Measurements from ENCODE around the gene FSCB.
"Not testable (repeated sequence)": the region's sequence is repeated elsewhere in the genome, so short reads cannot be mapped to it uniquely, and the experiment has no call there.

FSCB gene, protein sequence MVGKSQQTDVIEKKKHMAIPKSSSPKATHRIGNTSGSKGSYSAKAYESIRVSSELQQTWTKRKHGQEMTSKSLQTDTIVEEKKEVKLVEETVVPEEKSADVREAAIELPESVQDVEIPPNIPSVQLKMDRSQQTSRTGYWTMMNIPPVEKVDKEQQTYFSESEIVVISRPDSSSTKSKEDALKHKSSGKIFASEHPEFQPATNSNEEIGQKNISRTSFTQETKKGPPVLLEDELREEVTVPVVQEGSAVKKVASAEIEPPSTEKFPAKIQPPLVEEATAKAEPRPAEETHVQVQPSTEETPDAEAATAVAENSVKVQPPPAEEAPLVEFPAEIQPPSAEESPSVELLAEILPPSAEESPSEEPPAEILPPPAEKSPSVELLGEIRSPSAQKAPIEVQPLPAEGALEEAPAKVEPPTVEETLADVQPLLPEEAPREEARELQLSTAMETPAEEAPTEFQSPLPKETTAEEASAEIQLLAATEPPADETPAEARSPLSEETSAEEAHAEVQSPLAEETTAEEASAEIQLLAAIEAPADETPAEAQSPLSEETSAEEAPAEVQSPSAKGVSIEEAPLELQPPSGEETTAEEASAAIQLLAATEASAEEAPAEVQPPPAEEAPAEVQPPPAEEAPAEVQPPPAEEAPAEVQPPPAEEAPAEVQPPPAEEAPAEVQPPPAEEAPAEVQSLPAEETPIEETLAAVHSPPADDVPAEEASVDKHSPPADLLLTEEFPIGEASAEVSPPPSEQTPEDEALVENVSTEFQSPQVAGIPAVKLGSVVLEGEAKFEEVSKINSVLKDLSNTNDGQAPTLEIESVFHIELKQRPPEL

DNA sequence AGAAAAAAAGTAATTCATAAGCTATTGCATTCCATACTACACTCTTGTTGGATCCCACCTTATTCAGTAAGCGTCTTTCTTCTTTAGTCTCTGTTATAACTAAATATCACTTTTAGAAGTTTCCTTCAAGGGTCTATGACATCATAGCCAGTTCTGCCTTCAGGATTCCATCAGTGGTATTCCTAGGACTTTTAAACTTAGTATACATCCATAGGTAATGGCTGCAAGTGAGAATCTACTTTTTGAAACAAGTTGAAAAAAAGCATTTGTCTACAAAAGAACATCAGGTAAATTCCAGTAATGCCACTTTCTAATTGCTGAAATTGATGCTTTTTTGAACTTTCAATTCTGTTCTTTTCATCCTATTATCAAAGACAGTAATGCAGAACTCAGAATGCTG lies at the start of gene FSCB:
TSS of gene FSCB (minus strand) at position 101 of the 400 bp plus-strand sequence. CDS start 296 bp downstream, outside the sequence.
- H3K9ac ChIP-seq (ENCODE audit: low read depth, low read length) = no peak within 1 kb of the TSS
- H3K9me3 ChIP-seq (ENCODE audit: control insufficient read depth, insufficient read depth, low read length) = no peaks in the 10 kb centered on the region; the same call in 1 of the 2 replicates
- H3K36me3 ChIP-seq (ENCODE audit: insufficient read depth, low read length) = no peaks in the 10 kb centered on the region
- H3K4me1 ChIP-seq (ENCODE audit: insufficient read depth, low read length) = no peaks in the 10 kb centered on the region

GRCh38 chr14:44531658-44532057 lies 24.6 kb upstream of the FSCB start:
- Histone ChIP-seq H3K36me3 (ENCODE audit: insufficient read depth, low read length) (no peaks in the 10 kb centered on the region), H3K4me1 (ENCODE audit: insufficient read depth, low read length) (no peaks in the 10 kb centered on the region), H3K9ac (ENCODE audit: low read depth, low read length) (no peak overlapping the region), H3K9me3 (ENCODE audit: control insufficient read depth, insufficient read depth, low read length) (no peaks in the 10 kb centered on the region)

DNA sequence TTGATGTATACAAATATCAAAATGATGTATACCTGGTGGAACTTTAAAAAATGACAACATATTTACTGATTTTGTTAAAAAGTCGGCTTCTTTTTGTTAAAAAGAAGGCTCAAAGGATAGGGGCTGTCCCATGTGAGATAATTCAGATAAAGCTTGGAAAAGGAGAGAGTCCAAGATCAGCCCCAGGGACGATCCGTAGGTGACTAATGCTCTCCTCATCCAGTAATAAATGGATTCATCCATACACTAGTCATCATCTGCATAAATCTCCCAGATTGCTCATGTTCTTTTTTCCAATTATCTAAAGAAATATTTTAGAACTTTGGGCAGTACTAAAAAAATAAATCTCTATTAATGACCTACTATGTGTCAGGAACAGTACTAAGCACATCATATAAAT lies 23.4 kb upstream of the FSCB start:
- Histone ChIP-seq H3K9me3 (ENCODE audit: control insufficient read depth, insufficient read depth, low read length) (no peaks in the 10 kb centered on the region), H3K36me3 (ENCODE audit: insufficient read depth, low read length) (no peaks in the 10 kb centered on the region), H3K9ac (ENCODE audit: low read depth, low read length) (no peak overlapping the region; the same call in 1 of the 2 replicates), H3K4me1 (ENCODE audit: insufficient read depth, low read length) (no peaks in the 10 kb centered on the region)

GRCh38 chr14:44529026-44529425 lies 21.9 kb upstream of the FSCB start:
- H3K4me1 ChIP-seq (ENCODE audit: insufficient read depth, low read length) = no peaks in the 10 kb centered on the region

DNA sequence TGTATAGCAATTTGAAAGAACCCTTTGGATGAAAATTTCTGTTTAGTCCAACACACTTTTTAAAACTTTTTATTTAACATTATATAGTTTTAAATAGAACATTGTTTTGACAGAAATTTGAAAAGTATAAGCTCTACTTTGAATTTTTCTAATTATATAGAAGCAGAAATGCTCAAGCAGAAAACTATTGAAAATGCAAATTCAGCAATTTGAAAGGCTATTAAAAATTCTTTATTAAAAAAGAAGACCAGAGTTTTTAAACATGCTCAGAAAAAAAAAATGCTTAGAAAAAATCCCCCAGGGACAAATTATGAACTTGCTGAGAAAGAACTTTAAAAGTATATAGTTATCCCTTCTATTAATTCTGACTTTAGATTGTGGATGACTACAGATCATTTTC lies 21.1 kb upstream of the FSCB start:
- Histone ChIP-seq H3K9ac (ENCODE audit: low read depth, low read length) (no peak overlapping the region), H3K9me3 (ENCODE audit: control insufficient read depth, insufficient read depth, low read length) (no peaks in the 10 kb centered on the region), H3K4me1 (ENCODE audit: insufficient read depth, low read length) (no peaks in the 10 kb centered on the region), H3K36me3 (ENCODE audit: insufficient read depth, low read length) (no peaks in the 10 kb centered on the region)

More at GRCh38 chr14:44529026-44529425, 21.9 kb upstream of the FSCB start:
- Histone ChIP-seq H3K36me3 (ENCODE audit: insufficient read depth, low read length) (no peaks in the 10 kb centered on the region), H3K9ac (ENCODE audit: low read depth, low read length) (no peak overlapping the region), H3K9me3 (ENCODE audit: control insufficient read depth, insufficient read depth, low read length) (no peaks in the 10 kb centered on the region)

DNA sequence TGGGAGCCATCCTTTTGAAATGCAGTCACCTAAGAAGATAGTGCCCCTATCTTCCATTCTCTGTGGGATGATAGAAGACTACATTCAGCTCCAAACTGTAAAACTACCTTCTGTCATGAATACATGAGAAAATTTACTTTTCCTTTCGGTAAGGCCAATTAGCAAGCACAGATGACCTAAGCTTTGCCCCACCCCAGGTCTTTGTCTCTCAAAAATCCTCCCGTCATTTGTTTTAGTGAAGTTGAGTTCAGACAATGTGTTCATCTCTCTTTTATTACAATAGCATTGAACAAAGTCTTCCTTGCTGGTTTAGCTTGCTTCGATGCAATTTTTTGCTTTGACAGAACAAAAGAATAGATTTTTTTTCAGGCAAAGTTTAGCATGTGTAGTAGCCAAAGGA lies 18.2 kb upstream of the FSCB start:
- Histone ChIP-seq H3K4me1 (ENCODE audit: insufficient read depth, low read length) (no peaks in the 10 kb centered on the region), H3K36me3 (ENCODE audit: insufficient read depth, low read length) (no peaks in the 10 kb centered on the region), H3K9ac (ENCODE audit: low read depth, low read length) (no peak overlapping the region), H3K9me3 (ENCODE audit: control insufficient read depth, insufficient read depth, low read length) (no peaks in the 10 kb centered on the region)

- not testable (repeated sequence) for H3K4me1 ChIP-seq (ENCODE audit: insufficient read depth, low read length); H3K9ac ChIP-seq (ENCODE audit: low read depth, low read length); H3K9me3 ChIP-seq (ENCODE audit: control insufficient read depth, insufficient read depth, low read length); H3K36me3 ChIP-seq (ENCODE audit: insufficient read depth, low read length)
Observed at GRCh38 chr14:44515668-44516067, 8.6 kb upstream of the FSCB start.

- no peaks in the 10 kb centered on the region for H3K36me3 ChIP-seq (ENCODE audit: insufficient read depth, low read length)
- H3K9ac ChIP-seq (ENCODE audit: low read depth, low read length) = no peak overlapping the region
- no peaks in the 10 kb centered on the region; the same call in 1 of the 2 replicates for H3K9me3 ChIP-seq (ENCODE audit: control insufficient read depth, insufficient read depth, low read length)
- H3K4me1 ChIP-seq (ENCODE audit: insufficient read depth, low read length) = no peaks in the 10 kb centered on the region
Observed at GRCh38 chr14:44508834-44509233, 1.8 kb upstream of the FSCB start.

DNA sequence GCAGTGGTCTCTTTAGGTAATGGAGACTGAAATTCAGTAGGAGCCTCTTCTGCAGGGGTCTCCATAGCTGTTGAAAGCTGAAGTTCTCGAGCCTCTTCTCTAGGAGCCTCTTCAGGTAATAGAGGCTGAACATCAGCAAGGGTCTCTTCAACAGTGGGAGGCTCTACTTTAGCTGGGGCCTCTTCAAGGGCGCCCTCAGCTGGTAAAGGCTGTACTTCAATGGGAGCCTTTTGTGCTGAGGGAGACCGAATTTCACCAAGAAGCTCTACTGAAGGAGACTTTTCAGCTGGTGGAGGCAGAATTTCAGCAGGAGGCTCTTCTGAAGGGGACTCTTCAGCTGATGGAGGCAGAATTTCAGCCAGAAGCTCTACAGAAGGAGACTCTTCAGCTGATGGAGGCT lies 1.5 kb downstream of the FSCB start:
- Histone ChIP-seq H3K36me3 (ENCODE audit: insufficient read depth, low read length) (no peaks in the 10 kb centered on the region), H3K9ac (ENCODE audit: low read depth, low read length) (no peak overlapping the region), H3K4me1 (ENCODE audit: insufficient read depth, low read length) (no peaks in the 10 kb centered on the region), H3K9me3 (ENCODE audit: control insufficient read depth, insufficient read depth, low read length) (no peaks in the 10 kb centered on the region; the same call in 1 of the 2 replicates)

DNA sequence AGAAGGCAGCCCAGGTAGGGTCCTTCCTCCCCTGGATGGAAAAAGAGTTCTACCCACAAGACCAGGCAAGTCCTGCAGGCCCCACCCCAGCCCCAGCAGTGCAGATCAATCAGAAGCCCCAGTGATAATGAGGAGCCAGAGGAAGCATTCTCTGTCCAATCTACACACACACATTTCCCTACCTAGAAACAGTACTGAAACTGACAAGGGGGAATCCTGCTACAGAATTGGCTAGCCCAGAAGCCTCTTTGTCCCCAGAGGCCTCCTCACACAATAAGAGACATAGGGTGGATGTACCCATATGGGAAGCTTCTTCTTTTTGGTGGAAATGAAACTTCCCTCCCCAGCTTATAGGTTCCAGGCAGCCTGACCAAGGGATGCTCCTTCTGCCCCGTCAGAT lies 9.9 kb downstream of the FSCB start:
- Histone ChIP-seq H3K9me3 (ENCODE audit: control insufficient read depth, insufficient read depth, low read length) (no peaks in the 10 kb centered on the region), H3K36me3 (ENCODE audit: insufficient read depth, low read length) (no peaks in the 10 kb centered on the region), H3K9ac (ENCODE audit: low read depth, low read length) (no peak overlapping the region), H3K4me1 (ENCODE audit: insufficient read depth, low read length) (no peaks in the 10 kb centered on the region)

GRCh38 chr14:44494137-44494536 lies 12.9 kb downstream of the FSCB start:
- Histone ChIP-seq H3K4me1 (ENCODE audit: insufficient read depth, low read length) (no peaks in the 10 kb centered on the region), H3K9ac (ENCODE audit: low read depth, low read length) (no peak overlapping the region), H3K9me3 (ENCODE audit: control insufficient read depth, insufficient read depth, low read length) (no peaks in the 10 kb centered on the region), H3K36me3 (ENCODE audit: insufficient read depth, low read length) (no peaks in the 10 kb centered on the region)

GRCh38 chr14:44490966-44491365 lies 16.1 kb downstream of the FSCB start:
- no peak overlapping the region for H3K9ac ChIP-seq (ENCODE audit: low read depth, low read length)
- H3K9me3 ChIP-seq (ENCODE audit: control insufficient read depth, insufficient read depth, low read length) = no peaks in the 10 kb centered on the region
- H3K36me3 ChIP-seq (ENCODE audit: insufficient read depth, low read length) = no peaks in the 10 kb centered on the region
- H3K4me1 ChIP-seq (ENCODE audit: insufficient read depth, low read length) = no peaks in the 10 kb centered on the region

GRCh38 chr14:44477953-44478352 lies 29.1 kb downstream of the FSCB start:
- no peaks in the 10 kb centered on the region for H3K4me1 ChIP-seq (ENCODE audit: insufficient read depth, low read length)
- no peak overlapping the region for H3K9ac ChIP-seq (ENCODE audit: low read depth, low read length)
- no peaks in the 10 kb centered on the region for H3K36me3 ChIP-seq (ENCODE audit: insufficient read depth, low read length)
- no peaks in the 10 kb centered on the region for H3K9me3 ChIP-seq (ENCODE audit: control insufficient read depth, insufficient read depth, low read length)

- Histone ChIP-seq H3K9me3 (ENCODE audit: control insufficient read depth, insufficient read depth, low read length) (no peaks in the 10 kb centered on the region), H3K36me3 (ENCODE audit: insufficient read depth, low read length) (no peaks in the 10 kb centered on the region), H3K9ac (ENCODE audit: low read depth, low read length) (no peak overlapping the region), H3K4me1 (ENCODE audit: insufficient read depth, low read length) (no peaks in the 10 kb centered on the region)
Observed at GRCh38 chr14:44468771-44469170, 38.3 kb downstream of the FSCB start.
